Activated naive CD4-positive, alpha-beta T cell treated with anti-CD3 and anti-CD28 coated beads for 36 hours (primary cell): ENCODE data around the gene ANKRD24. TPM values are rescaled to one million over a fixed set of nuclear protein-coding genes. Genes with fewer than 3 reads are reported as not detected.
A peak's percentile ranks its signal among the peaks of the same experiment; 100 is the strongest.

Source experiments
- CTCF ChIA-PET: fragments of 350-600 bp; sonication (Branson Sonifier 250); formaldehyde crosslinking; loops from one replicate; lab custom pipeline; 2021; ENCODE audit warnings: antibody characterized with exemption; lab: Charles Lee
- DNase-seq: peaks from one replicate; pipeline ENCODE4 v3.0.0-alpha.2; 2020
- H3K27ac Mint-ChIP-seq: one replicate; pipeline ENCODE4 v1.8.0; 2021; ENCODE audit warnings: mild to moderate bottlenecking, mixed read lengths
- H3K27me3 Mint-ChIP-seq: one replicate; pipeline ENCODE4 v1.8.0; 2021; ENCODE audit warnings: low read depth, mixed read lengths
- H3K36me3 Mint-ChIP-seq: one replicate; pipeline ENCODE4 v1.8.0; 2021; ENCODE audit warnings: low read depth, mixed read lengths
- H3K4me1 Mint-ChIP-seq: one replicate; pipeline ENCODE4 v1.8.0; 2021; ENCODE audit warnings: low read depth, mixed read lengths
- H3K4me3 Mint-ChIP-seq: one replicate; pipeline ENCODE4 v1.8.0; 2021; ENCODE audit warnings: mild to moderate bottlenecking, moderate library complexity, mixed read lengths
- H3K9me3 Mint-ChIP-seq: one replicate; pipeline ENCODE4 v1.8.0; 2021; ENCODE audit warnings: mixed read lengths
- intact Hi-C: fragments of 100-400 bp; cut with micrococcal nuclease; formaldehyde crosslinking; loops from one replicate; pipeline ENCODE4 v1.15.1; 2023
- total RNA-seq, 2 experiments: library from RNA; stranded (reverse); gene quantifications; one replicate each; pipeline ENCODE4 v1.2.3, GENCODE V29; 2021

The ANKRD24 gene
- total RNA-seq, 2 experiments from 2014 or later, result 2.5 to 2.6 TPM

DNA sequence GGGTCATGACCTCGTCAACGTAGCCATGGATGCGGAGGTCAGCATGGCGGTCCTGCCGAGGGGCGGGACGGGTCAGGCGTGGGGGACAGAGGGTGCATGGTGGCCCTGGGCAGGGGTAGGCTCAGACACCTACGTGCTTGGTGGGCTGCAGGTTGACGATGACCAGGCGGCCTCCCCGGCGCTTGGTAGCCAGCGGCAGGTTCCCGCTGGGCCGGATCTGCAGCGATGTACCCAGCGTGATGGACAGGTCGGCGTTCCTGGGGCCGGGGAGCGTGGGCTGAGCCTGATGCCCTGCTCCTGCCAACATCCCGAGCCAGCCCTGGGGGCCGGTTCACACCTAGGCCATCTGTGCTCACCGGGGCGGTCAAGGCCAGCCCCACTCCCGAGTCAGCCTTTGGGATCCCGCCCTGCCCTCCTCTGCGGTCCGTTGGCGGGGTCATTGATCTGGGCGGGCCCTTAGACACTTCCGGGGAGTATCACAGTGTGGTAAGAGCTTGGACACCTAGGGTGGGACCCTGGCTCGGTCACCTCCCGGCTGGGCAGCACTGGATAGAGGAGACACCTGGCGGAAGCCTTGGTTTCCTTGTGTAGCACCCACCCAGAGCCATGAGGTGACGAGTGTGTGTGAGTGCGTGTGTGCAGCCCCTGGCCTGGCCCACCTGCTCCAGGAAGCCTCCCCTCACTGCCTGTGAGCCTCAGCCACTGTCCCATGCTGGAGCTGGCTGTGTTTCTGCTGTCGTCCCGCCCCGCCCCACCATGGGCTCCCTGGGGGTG, 7.4 kb upstream of the ANKRD24 start:
- peaks cover 9% of the 10 kb centered on the region for H3K36me3 Mint-ChIP-seq
- H3K4me3 Mint-ChIP-seq, result no peak overlapping the region
- no peak for DNase-seq
- peaks cover 11% of the 10 kb centered on the region for H3K4me1 Mint-ChIP-seq
- peaks cover 10% of the 10 kb centered on the region for H3K27me3 Mint-ChIP-seq
- intact Hi-C loops, result no loop called here
- CTCF ChIA-PET, result no interaction called here
- no peak overlapping the region for H3K27ac Mint-ChIP-seq
- H3K9me3 Mint-ChIP-seq, result no peaks in the 10 kb centered on the region

DNA sequence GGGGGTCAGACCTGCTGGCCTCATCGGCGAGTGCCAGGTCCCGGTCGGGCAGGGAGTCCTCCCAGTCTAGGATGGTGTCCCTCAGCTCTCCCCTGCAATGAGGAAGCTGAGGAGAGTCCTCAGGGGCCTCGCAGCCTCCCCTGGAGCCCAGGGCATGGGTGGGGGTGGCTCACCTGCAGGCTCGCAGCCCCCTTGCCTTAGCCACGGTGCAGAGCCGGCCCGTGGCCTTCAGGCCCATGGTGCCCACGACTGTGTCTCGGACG, 6.9 kb upstream of the ANKRD24 start:
- no peaks in the 10 kb centered on the region for H3K9me3 Mint-ChIP-seq
- H3K4me3 Mint-ChIP-seq, result no peak overlapping the region

DNA sequence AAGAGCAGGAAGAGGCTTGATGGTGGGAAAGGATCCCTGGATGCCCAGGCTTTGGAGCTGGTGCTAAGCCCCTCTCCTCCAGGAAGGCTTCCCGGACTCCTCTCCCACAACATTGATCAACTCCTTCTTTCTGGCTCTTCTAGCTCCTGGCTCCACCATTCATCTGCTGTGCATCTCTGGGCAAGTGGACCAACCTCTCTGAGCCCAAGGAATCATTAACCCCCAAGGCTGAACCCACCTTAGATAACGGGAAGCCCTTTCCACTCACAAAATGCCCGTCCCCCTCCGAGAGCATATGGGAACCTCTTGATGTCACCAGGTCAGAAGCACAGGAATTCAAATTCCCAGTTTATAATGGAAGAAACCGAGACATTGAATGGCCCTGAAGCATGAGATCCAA, 5.3 kb upstream of the ANKRD24 start:
- Mint-ChIP-seq H3K4me3 (no peak overlapping the region), H3K36me3 (peaks cover 12% of the 10 kb centered on the region), H3K9me3 (no peaks in the 10 kb centered on the region), H3K4me1 (peaks cover 25% of the 10 kb centered on the region), H3K27ac (no peak overlapping the region), H3K27me3 (peaks cover 4% of the 10 kb centered on the region)
- CTCF ChIA-PET, result interaction anchor here (1.0 to 1.1 kb wide), 2 partner anchors 8 to 25 kb away, joined by 3 to 4 read pairs; no protein-coding TSS in a partner anchor
- intact Hi-C loops, result no loop called here
- no peak for DNase-seq

More for the DNA sequence above, 6.9 kb upstream of the ANKRD24 start:
- CTCF ChIA-PET, result no interaction called here
- Mint-ChIP-seq H3K27ac (no peak overlapping the region), H3K27me3 (peaks cover 10% of the 10 kb centered on the region), H3K4me1 (peaks cover 15% of the 10 kb centered on the region), H3K36me3 (peaks cover 10% of the 10 kb centered on the region)
- intact Hi-C loops, result no loop called here
- no peak for DNase-seq

DNA sequence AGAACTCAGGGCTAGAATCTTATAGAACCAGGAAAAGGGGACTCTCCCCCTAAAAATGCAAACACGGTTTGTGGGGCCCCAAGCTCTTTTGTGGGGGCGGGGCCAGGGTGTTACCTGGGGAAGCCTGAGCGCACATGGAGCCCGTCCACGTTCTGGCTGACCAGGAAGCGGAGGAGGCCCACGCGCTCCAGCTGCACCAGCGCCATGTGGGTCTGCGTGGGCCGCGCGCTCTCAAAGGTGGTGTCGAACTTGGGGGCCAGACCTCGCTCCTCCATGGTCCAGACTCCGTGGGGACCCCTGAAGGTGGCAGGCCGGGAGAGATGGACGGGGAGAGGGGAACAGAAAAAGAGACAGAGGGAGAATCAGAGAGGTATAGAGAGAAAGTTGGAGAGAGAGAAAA, 3.5 kb upstream of the ANKRD24 start:
- CTCF ChIA-PET, result no interaction called here
- Mint-ChIP-seq H3K4me1 (peaks cover 34% of the 10 kb centered on the region), H3K36me3 (peaks cover 12% of the 10 kb centered on the region), H3K27ac (no peak overlapping the region), H3K9me3 (no peaks in the 10 kb centered on the region), H3K27me3 (no peaks in the 10 kb centered on the region), H3K4me3 (no peak overlapping the region)
- intact Hi-C loops, result no loop called here
- no peak for DNase-seq

DNA sequence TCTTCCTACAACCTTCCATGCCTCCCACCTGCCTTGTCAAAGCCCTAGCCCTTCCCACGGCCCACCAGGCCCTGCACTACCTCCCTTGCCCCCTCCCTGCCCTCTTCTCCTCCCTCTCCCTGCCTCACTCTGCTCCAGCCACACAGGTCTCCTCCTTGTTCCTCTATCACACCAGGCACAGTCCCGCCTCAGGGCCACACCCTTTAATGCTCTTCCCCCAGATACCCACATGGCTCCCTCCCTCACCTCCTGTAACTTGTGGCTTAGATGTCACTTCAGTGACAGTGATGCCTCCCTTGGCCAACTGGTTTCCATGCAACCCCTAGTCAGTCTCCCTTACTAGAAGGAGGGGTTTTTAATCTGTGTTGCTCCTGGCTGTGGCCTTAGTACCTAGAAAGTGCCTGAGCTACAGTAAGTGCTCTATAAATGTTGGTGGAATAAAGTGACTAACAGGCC, 1.4 kb upstream of the ANKRD24 start:
- H3K27me3 Mint-ChIP-seq, result no peaks in the 10 kb centered on the region
- CTCF ChIA-PET, result no interaction called here
- no peaks in the 10 kb centered on the region for H3K9me3 Mint-ChIP-seq
- peak overlapping the region; percentile 41 for H3K27ac Mint-ChIP-seq
- intact Hi-C loops, result loop anchor here (5.0 kb wide), 1 partner anchor 114 kb away; the partner anchor contains the start of gene ZBTB7A
- peaks cover 10% of the 10 kb centered on the region for H3K36me3 Mint-ChIP-seq
- no peak for DNase-seq
- H3K4me1 Mint-ChIP-seq, result peaks cover 34% of the 10 kb centered on the region
- peak overlapping the region; percentile 97 for H3K4me3 Mint-ChIP-seq

DNA sequence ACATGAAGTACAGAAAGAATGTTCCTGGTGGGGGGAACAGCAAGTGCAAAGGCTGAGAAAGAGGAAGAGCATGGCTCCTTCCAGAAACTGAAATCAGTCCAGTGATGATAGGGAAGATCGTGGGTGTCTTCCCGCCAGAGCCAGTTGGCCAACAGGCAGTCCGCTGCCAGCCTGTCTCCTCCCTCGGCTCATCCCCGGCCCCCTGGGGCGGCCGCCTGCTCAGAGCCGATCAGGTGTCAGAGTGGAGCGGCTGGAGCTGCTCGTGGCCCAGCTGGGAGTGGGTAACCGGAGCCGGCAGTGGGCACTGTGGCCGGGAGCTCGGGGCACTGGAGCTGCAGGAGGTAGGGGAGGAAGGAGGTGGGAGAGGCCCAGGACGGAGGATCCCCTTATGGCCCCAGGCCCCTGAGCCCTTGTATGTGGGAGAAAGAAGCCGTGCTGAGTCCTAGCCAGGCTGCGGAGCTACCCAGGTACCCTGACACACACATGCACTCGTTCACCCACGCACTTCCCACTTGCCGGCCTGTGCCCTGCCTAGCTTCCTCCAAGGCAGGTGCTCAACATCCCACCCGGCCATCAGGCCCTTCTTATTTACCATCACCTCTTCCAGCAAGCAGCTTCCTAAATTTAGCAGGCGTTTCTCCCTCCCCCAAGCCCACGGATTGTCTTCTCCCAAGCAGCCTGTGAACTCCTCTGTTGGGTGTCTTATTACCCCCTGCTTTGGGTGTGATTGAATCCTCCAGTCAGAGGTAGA, 1.7 kb downstream of the ANKRD24 start:
- peak overlapping the region; percentile 97 for H3K4me3 Mint-ChIP-seq
- no peak for DNase-seq
- CTCF ChIA-PET, result no interaction called here
- H3K27ac Mint-ChIP-seq, result no peak overlapping the region
- peaks cover 34% of the 10 kb centered on the region for H3K4me1 Mint-ChIP-seq
- no peaks in the 10 kb centered on the region for H3K9me3 Mint-ChIP-seq
- H3K27me3 Mint-ChIP-seq, result no peaks in the 10 kb centered on the region
- intact Hi-C loops, result loop anchor here (2.0 to 5.0 kb wide), 2 partner anchors 117 to 1051 kb away; partner anchors contain the start of gene ZBTB7A
- peaks cover 10% of the 10 kb centered on the region for H3K36me3 Mint-ChIP-seq

DNA sequence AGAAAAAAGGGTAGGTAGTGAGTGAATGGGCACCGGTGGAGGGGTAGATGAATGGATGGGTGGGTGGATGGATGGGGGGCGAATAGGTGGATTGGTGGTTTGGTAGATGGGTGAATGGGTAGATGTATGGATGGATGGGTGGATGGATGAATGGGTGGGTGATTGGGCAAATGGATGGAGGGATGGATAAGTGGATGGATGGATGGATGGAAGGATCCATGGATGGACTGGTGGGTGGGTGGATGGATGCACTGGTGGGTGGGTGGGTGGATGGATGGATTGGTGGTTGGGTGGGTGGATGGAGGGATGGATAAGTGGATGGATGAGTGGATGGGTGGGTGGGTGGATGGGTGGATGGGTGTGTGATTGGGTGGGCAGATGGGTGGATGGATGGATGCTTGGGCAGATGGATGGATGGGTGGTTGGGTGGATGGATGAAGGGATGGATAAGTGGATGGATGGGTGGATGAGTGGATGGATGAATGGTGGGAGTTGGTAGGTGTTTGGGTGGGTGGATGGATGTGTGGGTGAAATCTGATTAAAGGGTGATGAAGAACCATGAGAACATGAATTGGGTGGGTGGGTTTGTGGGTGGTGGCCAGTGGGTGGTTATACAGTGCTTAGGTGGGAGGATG, 2.3 kb downstream of the ANKRD24 start:
- H3K36me3 Mint-ChIP-seq, result peaks cover 4% of the 10 kb centered on the region
- H3K9me3 Mint-ChIP-seq, result no peaks in the 10 kb centered on the region
- intact Hi-C loops, result loop anchor here (5.0 kb wide), 2 partner anchors 43 to 118 kb away; partner anchors contain the start of gene ZBTB7A
- no peak for DNase-seq
- H3K27ac Mint-ChIP-seq, result no peak overlapping the region
- no peaks in the 10 kb centered on the region for H3K27me3 Mint-ChIP-seq
- no peak overlapping the region for H3K4me3 Mint-ChIP-seq
- CTCF ChIA-PET, result no interaction called here
- peaks cover 27% of the 10 kb centered on the region for H3K4me1 Mint-ChIP-seq

DNA sequence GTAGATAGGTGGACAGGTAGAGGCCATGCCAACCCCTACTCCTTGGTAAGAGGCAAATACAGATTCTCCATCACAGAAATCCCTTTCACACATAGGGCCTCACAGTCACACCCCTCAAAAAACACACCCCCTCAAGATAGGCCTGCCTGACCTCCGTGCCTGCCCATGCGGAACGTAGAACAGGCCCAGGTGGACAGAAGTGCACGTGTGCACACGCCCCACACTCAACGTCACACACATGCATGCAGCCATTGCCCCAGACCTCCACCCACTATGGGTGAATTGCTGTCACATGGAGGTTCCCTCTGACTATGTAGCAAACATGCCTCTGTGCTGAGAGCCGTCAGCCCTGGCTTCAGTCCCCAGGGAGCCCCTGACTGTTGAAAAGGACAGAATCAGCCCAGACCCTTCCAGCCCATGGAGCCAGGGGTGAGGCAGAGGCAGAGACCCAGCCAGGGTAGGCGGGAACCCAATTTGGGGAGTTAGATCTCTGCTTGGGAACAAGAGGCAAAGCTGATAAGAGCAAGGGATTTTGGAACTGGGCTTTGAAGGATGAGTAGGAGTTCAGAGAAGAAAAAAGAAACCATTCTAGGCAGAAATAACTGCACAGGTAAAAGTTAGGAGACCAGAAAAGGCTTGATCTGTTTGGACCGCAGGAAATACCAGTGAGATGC, 3.1 kb downstream of the ANKRD24 start:
- CTCF ChIA-PET, result no interaction called here
- H3K9me3 Mint-ChIP-seq, result no peaks in the 10 kb centered on the region
- H3K27me3 Mint-ChIP-seq, result no peaks in the 10 kb centered on the region
- H3K36me3 Mint-ChIP-seq, result peaks cover 2% of the 10 kb centered on the region
- H3K4me3 Mint-ChIP-seq, result no peak overlapping the region
- DNase-seq, result no peak
- H3K27ac Mint-ChIP-seq, result no peak overlapping the region
- intact Hi-C loops, result loop anchor here (1.0 to 5.0 kb wide), 3 partner anchors 19 to 199 kb away; no protein-coding TSS in a partner anchor
- peaks cover 22% of the 10 kb centered on the region for H3K4me1 Mint-ChIP-seq

DNA sequence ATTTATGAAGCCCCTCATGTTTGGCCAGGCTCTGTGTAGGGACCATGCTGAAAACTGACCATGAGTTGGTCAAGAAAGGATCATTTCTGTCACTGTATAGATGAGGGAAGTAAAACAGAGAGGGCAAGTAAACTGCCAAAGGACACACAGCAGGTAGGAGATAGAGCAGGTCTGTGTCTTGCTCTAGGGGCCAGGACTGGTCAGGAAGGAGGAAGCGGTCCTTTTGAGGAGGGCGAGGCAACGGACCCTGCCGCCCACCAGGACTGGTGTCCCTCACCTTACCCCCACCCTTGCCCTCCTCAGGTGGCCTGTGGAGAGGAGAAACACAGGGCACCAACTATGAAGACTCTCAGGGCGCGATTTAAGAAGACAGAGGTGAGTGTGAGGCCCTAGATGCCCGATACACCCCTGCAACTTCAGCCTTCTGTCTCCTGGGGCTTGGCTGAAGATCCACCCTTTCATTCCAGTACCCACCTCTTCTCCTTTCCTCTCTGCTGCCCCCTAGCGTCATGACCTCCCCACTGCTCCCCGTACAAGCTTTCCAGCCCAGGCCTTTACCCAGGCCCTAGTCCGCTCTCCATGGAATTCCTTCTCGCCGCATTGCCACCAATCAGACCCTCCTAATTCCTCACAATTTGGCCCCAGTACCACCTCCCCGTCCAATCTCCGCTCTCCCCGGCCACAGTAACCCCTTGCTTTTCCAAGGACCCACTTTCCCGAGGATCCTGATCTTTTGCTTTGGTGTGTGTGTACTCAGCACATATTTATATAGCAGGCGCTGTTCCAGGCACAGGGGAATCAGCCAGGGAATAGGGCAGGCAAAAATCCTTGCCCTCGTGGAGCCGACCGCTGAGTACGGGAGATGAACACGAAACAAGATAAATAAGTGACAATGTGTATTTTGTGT, 3.9 kb downstream of the ANKRD24 start:
- Mint-ChIP-seq H3K4me3 (no peak overlapping the region), H3K9me3 (no peaks in the 10 kb centered on the region), H3K4me1 (peaks cover 15% of the 10 kb centered on the region), H3K27me3 (no peaks in the 10 kb centered on the region), H3K27ac (no peak overlapping the region), H3K36me3 (no peaks in the 10 kb centered on the region)
- peak; percentile 92 for DNase-seq
- intact Hi-C loops, result loop anchor here (1.0 to 5.0 kb wide), 3 partner anchors 20 to 200 kb away; no protein-coding TSS in a partner anchor
- CTCF ChIA-PET, result interaction anchor here (0.6 to 0.8 kb wide), 3 partner anchors 8 to 606 kb away, joined by 3 read pairs; no protein-coding TSS in a partner anchor

DNA sequence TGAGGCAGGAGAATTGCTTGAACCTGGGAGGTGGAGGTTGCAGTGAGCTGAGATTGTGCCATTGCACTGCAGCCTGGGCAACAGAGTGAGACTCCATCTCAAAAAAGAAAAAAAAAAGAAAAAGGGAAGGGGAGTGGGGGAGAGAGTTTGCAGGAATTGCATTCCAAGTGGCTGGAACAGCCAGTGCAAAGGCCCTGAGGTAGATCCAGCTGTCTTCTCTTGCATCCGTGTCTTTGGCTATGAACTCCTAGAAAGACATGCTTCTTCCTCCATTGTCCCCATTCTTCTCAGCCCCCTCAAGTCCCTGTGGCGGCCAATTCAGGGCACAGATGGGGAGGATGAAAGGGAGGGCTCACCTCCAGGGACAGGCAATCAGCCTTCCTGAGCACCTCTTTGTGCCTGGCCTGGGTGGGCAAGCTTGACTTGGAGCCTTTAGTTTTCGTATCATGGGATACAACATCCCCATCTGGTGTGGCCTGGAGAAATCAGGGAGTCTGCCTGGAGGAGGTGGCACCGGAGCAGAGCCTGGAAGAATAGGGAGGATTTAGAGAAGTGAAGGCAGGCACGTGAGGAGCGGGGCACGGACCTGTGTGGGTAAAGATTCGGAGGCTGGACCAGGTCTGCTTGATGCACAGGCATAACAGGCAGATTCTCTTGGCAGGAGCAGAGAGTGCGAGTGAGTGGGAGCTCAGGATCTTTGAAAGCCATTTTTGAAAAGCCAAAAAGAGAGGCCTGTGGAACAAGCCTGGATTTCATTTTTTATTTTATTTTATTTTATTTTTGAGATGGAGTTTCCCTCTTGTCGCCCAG, 5.0 kb downstream of the ANKRD24 start:
- no peak overlapping the region for H3K4me3 Mint-ChIP-seq
- no peaks in the 10 kb centered on the region for H3K9me3 Mint-ChIP-seq
- peaks cover 9% of the 10 kb centered on the region for H3K4me1 Mint-ChIP-seq
- DNase-seq, result no peak
- CTCF ChIA-PET, result interaction anchor here (0.6 to 1.1 kb wide), 3 partner anchors 14 to 641 kb away, joined by 3 to 5 read pairs (median 4); no protein-coding TSS in a partner anchor
- no peak overlapping the region for H3K27ac Mint-ChIP-seq
- no peaks in the 10 kb centered on the region for H3K27me3 Mint-ChIP-seq
- H3K36me3 Mint-ChIP-seq, result no peaks in the 10 kb centered on the region
- intact Hi-C loops, result loop anchor here (2.0 to 5.0 kb wide), 2 partner anchors 21 to 45 kb away; no protein-coding TSS in a partner anchor
